H1 (cell line): ENCODE results near the gene DDX31.

Experiments used
- CTCF ChIP-seq, 3 experiments: IDR thresholded peaks; 1 replicate in 2 of 3; 2 replicates in 1 of 3; pipeline versions ENCODE4 v1.5.1 to v1.6.1; 2011; ENCODE audit warnings: low read length in 3 of 3, mild to moderate bottlenecking in 3 of 3, inconsistent platforms in 2 of 3, low read depth in 1 of 3, moderate library complexity in 1 of 3; ENCODE audit not compliant: insufficient read depth in 1 of 3; ENCODE audit errors: control extremely low read depth in 1 of 3
- SP4 ChIP-seq: IDR thresholded peaks from 2 replicates; pipeline ENCODE4 v1.6.1; 2012; ENCODE audit warnings: low read length, inconsistent platforms
- SRF ChIP-seq: IDR thresholded peaks from 2 replicates; pipeline ENCODE4 v1.6.1; 2011; ENCODE audit warnings: mild to moderate bottlenecking, low read depth, low read length, moderate library complexity
- TCF12 ChIP-seq: IDR thresholded peaks from 2 replicates; pipeline ENCODE4 v1.6.1; 2011; ENCODE audit warnings: low read depth, mild to moderate bottlenecking, low read length
- USF2 ChIP-seq: IDR thresholded peaks from 2 replicates; pipeline ENCODE4 v1.6.1; 2011; ENCODE audit warnings: low read length, improper control_type of control experiment
- ZNF274 ChIP-seq: IDR thresholded peaks from 2 replicates; pipeline ENCODE4 v1.7.0; 2012; ENCODE audit warnings: low read length, borderline replicate concordance; ENCODE audit errors: extremely low read depth

GRCh38 chr9:132627106-132627505 is 42.7 kb downstream of the DDX31 start:
- TF ChIP-seq CTCF (IDR thresholded peaks at IDR 0.05; ENCODE audit: control extremely low read depth in 1 of 3, insufficient read depth in 1 of 3, low read depth in 1 of 3, low read length in 3 of 3): no peak
- TF ChIP-seq SP4: no peak
- no peak for TF ChIP-seq ZNF274
- no peak for TF ChIP-seq TCF12
- TF ChIP-seq SRF: no peak
- no peak for TF ChIP-seq USF2
